SK-N-SH treated with all-trans-retinoic acid at 6 μM for 48 hours (cell line): Measurements from ENCODE around the gene ENGASE.
A peak's percentile ranks its signal among the peaks of the same experiment; 100 is the strongest.

Source experiments
- ATAC-seq: fragments of 200-7000 bp; cut with Tn5 transposase; 3 replicates; pipeline ENCODE4 v1.9.1; 2020; ENCODE audit warnings: mild to moderate bottlenecking, moderate library complexity
- ARNTL ChIP-seq: fragments of 450-650 bp; formaldehyde crosslinking; IDR thresholded peaks from 2 replicates; pipeline ENCODE4 v1.5.0; 2020; ENCODE audit warnings: low read depth, mild to moderate bottlenecking, moderate library complexity, borderline replicate concordance
- BACH2 ChIP-seq: fragments of 250-450 bp; sonication (Bioruptor Pico); IDR thresholded peaks from 2 replicates; pipeline ENCODE4 v1.9.0; 2021; ENCODE audit warnings: mild to moderate bottlenecking, borderline replicate concordance
- CSDC2 ChIP-seq: fragments of 250-450 bp; sonication (Bioruptor Pico); IDR thresholded peaks from 2 replicates; pipeline ENCODE4 v1.5.0; 2020; ENCODE audit warnings: mild to moderate bottlenecking, moderate library complexity
- ESRRG ChIP-seq: fragments of 250-450 bp; sonication (Bioruptor Pico); IDR thresholded peaks from 2 replicates; pipeline ENCODE4 v1.6.1; 2021; ENCODE audit warnings: mild to moderate bottlenecking
- OSR1 ChIP-seq: fragments of 250-450 bp; sonication (Bioruptor Pico); IDR thresholded peaks from 2 replicates; pipeline ENCODE4 v1.8.0; 2022; ENCODE audit warnings: moderate library complexity, mild to moderate bottlenecking, inconsistent platforms
- PPARA ChIP-seq: fragments of 250-450 bp; sonication (Bioruptor Pico); IDR thresholded peaks from 2 replicates; pipeline ENCODE4 v1.5.0; 2020; ENCODE audit warnings: mild to moderate bottlenecking, borderline replicate concordance
- RARB ChIP-seq: fragments of 250-450 bp; sonication (Bioruptor Pico); IDR thresholded peaks from 2 replicates; pipeline ENCODE4 v1.8.0; 2021; ENCODE audit warnings: mild to moderate bottlenecking, moderate library complexity
- SNAI2 ChIP-seq: fragments of 250-450 bp; sonication (Bioruptor Pico); IDR thresholded peaks from 2 replicates; pipeline ENCODE4 v1.5.0; 2020; ENCODE audit warnings: mild to moderate bottlenecking, moderate library complexity
- TOX ChIP-seq: fragments of 250-450 bp; sonication (Bioruptor Pico); IDR thresholded peaks from 2 replicates; pipeline ENCODE4 v1.8.0; 2021; ENCODE audit warnings: mild to moderate bottlenecking, moderate library complexity, borderline replicate concordance
- ZFP30 ChIP-seq: fragments of 450-650 bp; formaldehyde crosslinking; IDR thresholded peaks from 2 replicates; pipeline ENCODE4 v1.5.0; 2022; ENCODE audit warnings: mild to moderate bottlenecking, moderate library complexity
- ZNF70 ChIP-seq: fragments of 450-650 bp; formaldehyde crosslinking; IDR thresholded peaks from 2 replicates; pipeline ENCODE4 v1.5.0; 2020; ENCODE audit warnings: mild to moderate bottlenecking, moderate library complexity
- ZNF8 ChIP-seq: fragments of 450-650 bp; formaldehyde crosslinking; IDR thresholded peaks from 2 replicates; pipeline ENCODE4 v1.5.0; 2020; ENCODE audit warnings: mild to moderate bottlenecking, moderate library complexity
- TF ChIP-seq, protein P1 (sequence below): fragments of 250-450 bp; sonication (Bioruptor Pico); IDR thresholded peaks from 2 replicates; pipeline ENCODE4 v1.8.0; 2021; ENCODE audit warnings: low read depth, mild to moderate bottlenecking, moderate library complexity, borderline replicate concordance
- TF ChIP-seq, protein P2 (sequence below): fragments of 250-450 bp; sonication (Bioruptor Pico); IDR thresholded peaks from 2 replicates; pipeline ENCODE4 v1.5.1; 2021; ENCODE audit warnings: mild to moderate bottlenecking, moderate library complexity
- TF ChIP-seq, protein P3 (sequence below): fragments of 250-450 bp; sonication (Bioruptor Pico); IDR thresholded peaks from 2 replicates; pipeline ENCODE4 v1.5.0; 2020; ENCODE audit warnings: mild to moderate bottlenecking, moderate library complexity
- TF ChIP-seq, protein P4 (sequence below): fragments of 250-450 bp; sonication (Bioruptor Pico); IDR thresholded peaks from 2 replicates; pipeline ENCODE4 v1.5.1; 2020; ENCODE audit warnings: low read depth, mild to moderate bottlenecking, moderate library complexity

ENGASE gene

DNA sequence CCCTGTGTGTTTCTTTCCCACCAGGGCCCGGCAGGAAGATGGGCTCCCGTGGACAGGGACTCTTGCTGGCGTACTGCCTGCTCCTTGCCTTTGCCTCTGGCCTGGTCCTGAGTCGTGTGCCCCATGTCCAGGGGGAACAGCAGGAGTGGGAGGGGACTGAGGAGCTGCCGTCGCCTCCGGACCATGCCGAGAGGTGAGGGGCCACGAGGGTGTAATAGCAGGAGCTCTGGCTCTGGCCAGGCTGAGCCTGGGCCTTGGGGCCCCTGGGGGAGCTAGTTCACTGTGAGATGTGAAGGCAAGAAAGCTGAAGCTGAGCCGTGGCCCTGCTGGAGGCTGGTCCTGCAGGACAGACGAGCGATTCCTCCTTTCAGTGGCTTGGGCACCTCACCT is 30.7 kb upstream of the ENGASE start (continued):
- TF ChIP-seq, protein P1, sequence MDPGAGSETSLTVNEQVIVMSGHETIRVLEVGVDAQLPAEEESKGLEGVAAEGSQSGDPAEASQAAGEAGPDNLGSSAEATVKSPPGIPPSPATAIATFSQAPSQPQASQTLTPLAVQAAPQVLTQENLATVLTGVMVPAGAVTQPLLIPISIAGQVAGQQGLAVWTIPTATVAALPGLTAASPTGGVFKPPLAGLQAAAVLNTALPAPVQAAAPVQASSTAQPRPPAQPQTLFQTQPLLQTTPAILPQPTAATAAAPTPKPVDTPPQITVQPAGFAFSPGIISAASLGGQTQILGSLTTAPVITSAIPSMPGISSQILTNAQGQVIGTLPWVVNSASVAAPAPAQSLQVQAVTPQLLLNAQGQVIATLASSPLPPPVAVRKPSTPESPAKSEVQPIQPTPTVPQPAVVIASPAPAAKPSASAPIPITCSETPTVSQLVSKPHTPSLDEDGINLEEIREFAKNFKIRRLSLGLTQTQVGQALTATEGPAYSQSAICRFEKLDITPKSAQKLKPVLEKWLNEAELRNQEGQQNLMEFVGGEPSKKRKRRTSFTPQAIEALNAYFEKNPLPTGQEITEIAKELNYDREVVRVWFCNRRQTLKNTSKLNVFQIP (CRISPR knock-in tag): no peak

DNA sequence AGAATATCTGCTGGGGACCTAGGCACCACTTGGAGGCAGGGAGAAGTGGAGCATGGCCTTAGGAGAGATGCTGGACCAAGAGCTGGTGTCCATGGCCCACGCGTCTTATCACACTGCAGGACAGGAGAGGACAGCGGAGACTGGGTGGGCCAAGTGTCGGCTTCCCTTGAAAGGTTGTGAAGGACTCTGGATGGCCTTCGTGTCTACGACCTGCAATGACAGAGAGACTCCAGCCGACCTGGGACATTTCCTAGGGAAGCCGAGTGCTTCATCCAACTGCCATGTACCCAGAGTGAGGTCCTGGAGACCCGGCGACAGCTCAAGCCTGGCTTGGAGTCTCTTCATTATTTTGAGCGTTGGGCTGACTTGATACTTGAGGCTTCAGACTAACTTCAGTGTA is 30.2 kb upstream of the ENGASE start:
- TF ChIP-seq ZNF8 (no peak), ZFP30 (CRISPR knock-in tag) (no peak)
- TF ChIP-seq, protein P2, sequence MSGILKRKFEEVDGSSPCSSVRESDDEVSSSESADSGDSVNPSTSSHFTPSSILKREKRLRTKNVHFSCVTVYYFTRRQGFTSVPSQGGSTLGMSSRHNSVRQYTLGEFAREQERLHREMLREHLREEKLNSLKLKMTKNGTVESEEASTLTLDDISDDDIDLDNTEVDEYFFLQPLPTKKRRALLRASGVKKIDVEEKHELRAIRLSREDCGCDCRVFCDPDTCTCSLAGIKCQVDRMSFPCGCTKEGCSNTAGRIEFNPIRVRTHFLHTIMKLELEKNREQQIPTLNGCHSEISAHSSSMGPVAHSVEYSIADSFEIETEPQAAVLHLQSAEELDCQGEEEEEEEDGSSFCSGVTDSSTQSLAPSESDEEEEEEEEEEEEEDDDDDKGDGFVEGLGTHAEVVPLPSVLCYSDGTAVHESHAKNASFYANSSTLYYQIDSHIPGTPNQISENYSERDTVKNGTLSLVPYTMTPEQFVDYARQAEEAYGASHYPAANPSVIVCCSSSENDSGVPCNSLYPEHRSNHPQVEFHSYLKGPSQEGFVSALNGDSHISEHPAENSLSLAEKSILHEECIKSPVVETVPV: no peak
- TF ChIP-seq, protein P3, sequence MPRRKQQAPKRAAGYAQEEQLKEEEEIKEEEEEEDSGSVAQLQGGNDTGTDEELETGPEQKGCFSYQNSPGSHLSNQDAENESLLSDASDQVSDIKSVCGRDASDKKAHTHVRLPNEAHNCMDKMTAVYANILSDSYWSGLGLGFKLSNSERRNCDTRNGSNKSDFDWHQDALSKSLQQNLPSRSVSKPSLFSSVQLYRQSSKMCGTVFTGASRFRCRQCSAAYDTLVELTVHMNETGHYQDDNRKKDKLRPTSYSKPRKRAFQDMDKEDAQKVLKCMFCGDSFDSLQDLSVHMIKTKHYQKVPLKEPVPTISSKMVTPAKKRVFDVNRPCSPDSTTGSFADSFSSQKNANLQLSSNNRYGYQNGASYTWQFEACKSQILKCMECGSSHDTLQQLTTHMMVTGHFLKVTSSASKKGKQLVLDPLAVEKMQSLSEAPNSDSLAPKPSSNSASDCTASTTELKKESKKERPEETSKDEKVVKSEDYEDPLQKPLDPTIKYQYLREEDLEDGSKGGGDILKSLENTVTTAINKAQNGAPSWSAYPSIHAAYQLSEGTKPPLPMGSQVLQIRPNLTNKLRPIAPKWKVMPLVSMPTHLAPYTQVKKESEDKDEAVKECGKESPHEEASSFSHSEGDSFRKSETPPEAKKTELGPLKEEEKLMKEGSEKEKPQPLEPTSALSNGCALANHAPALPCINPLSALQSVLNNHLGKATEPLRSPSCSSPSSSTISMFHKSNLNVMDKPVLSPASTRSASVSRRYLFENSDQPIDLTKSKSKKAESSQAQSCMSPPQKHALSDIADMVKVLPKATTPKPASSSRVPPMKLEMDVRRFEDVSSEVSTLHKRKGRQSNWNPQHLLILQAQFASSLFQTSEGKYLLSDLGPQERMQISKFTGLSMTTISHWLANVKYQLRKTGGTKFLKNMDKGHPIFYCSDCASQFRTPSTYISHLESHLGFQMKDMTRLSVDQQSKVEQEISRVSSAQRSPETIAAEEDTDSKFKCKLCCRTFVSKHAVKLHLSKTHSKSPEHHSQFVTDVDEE: no peak
- no peak for ATAC-seq

DNA sequence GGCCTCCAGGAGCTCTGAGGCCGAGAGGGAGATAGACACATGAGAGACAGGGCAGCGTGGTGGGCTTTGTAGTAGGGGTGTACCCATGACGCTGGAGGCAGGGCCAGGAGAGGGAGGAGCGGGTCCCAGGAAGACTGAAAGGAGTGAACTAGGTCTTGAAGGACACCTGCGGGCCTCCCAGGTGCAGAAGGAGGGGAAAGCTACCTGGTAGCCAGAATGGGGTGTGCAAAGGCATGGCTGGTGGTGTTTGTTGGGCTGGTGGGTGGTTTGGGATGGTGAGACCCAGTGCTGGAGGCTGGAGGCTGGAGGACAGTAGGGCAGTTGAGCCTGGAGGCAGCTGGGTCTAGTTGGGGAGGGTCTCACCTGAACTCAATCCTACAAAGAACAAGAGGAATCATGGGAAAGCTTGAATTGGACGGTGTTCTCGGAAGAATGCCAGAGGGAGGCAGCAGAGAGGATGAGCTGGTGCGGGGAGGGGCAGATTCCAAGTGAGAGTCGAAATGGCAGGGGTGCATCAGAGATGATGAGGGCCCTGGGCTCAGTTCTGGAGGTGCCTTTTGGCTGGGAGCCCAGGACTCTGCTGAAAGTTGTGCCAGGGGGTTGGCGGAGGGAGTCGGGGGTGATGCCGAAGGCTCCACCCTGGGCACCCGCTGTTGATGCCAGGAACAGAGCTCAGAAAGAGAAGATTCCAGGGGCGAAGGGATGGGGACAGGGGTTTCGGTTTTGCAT is 29.5 kb upstream of the ENGASE start:
- no peak for TF ChIP-seq ZFP30 (CRISPR knock-in tag)
- TF ChIP-seq, all 23 proteins: peak for 0
- ATAC-seq: no peak

DNA sequence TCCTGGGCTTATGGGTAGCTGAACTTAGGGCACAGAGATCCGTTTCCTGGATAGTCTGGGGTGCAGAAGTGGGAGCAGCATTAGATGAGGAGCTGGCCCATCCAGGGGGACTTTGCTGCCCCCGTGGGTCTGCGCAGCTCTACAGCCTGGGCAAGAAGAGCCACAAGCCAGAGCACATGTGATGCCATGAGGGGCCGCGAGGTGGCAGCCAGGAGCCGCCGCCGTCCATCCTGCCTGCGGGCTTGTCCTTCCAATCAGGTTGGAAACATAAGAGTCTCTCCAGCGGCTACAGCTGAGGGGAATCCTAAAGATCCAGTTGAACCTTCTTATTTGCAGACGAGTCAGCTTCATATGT is 28.8 kb upstream of the ENGASE start:
- TF ChIP-seq, protein P3: no peak
- TF ChIP-seq BACH2 (CRISPR knock-in tag) (no peak), CSDC2 (CRISPR knock-in tag) (no peak), ESRRG (CRISPR knock-in tag) (no peak), ARNTL (CRISPR knock-in tag) (no peak), RARB (CRISPR knock-in tag) (no peak), ZNF70 (no peak), ZFP30 (CRISPR knock-in tag) (no peak), PPARA (CRISPR knock-in tag) (no peak), TOX (CRISPR knock-in tag) (no peak), ZNF8 (no peak), OSR1 (CRISPR knock-in tag) (no peak), SNAI2 (CRISPR knock-in tag) (no peak)
- TF ChIP-seq, protein P1 (CRISPR knock-in tag): no peak
- TF ChIP-seq, protein P4, sequence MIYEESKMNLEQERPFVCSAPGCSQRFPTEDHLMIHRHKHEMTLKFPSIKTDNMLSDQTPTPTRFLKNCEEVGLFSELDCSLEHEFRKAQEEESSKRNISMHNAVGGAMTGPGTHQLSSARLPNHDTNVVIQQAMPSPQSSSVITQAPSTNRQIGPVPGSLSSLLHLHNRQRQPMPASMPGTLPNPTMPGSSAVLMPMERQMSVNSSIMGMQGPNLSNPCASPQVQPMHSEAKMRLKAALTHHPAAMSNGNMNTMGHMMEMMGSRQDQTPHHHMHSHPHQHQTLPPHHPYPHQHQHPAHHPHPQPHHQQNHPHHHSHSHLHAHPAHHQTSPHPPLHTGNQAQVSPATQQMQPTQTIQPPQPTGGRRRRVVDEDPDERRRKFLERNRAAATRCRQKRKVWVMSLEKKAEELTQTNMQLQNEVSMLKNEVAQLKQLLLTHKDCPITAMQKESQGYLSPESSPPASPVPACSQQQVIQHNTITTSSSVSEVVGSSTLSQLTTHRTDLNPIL (CRISPR knock-in tag): no peak
- TF ChIP-seq, protein P2: no peak
- peak; percentile 94 for ATAC-seq
